OCI-LY7 (cell line): ENCODE measurements around the gene TEAD2. TPM values are rescaled to one million over a fixed set of nuclear protein-coding genes. Genes with fewer than 3 reads are reported as not detected.
A peak's percentile ranks its signal among the peaks of the same experiment; 100 is the strongest.

Source experiments
- BruUV-seq: library from RNA; stranded (reverse); fragments of 400-500 nt; replicated peaks from 2 replicates; lab custom pipeline; 2021; lab: Mats Ljungman, UMichigan
- CTCF ChIA-PET: fragments of 300-600 bp; sonication (Branson Sonifier 250); formaldehyde crosslinking; loops from one replicate; lab custom pipeline; 2022; ENCODE audit warnings: antibody characterized with exemption; ENCODE audit not compliant: unreplicated experiment; lab: Charles Lee
- POLR2A ChIA-PET: fragments of 300-600 bp; sonication (Branson Sonifier 250); formaldehyde crosslinking; loops from one replicate; lab custom pipeline; 2022; ENCODE audit warnings: antibody characterized with exemption; lab: Charles Lee
- DNase-seq: peaks from one replicate; pipeline ENCODE4 v3.0.0-alpha.2; 2015; ENCODE audit warnings: low spot score
- H2AFZ ChIP-seq: fragments of 200-600 bp; sonication (generic), shearing (Covaris generic); 2 replicates; pipeline ENCODE4 v1.6.1; 2014; ENCODE audit warnings: mild to moderate bottlenecking, antibody characterized with exemption, low read length, moderate library complexity
- H3K27ac ChIP-seq: fragments of 200-600 bp; sonication (generic); 2 replicates; pipeline ENCODE4 v1.5.1; 2014; ENCODE audit warnings: mixed run types, low read depth, mild to moderate bottlenecking, moderate library complexity, low read length, inconsistent platforms; ENCODE audit not compliant: poor library complexity, severe bottlenecking
- H3K36me3 ChIP-seq: fragments of 200-600 bp; sonication (generic); 2 replicates; pipeline ENCODE4 v1.6.1; 2014; ENCODE audit warnings: mild to moderate bottlenecking, antibody characterized with exemption, low read length, moderate library complexity, mixed read lengths; ENCODE audit not compliant: insufficient read depth
- H3K4me1 ChIP-seq: fragments of 200-600 bp; sonication (generic); 2 replicates; pipeline ENCODE4 v1.5.1; 2014; ENCODE audit warnings: mild to moderate bottlenecking, low read length; ENCODE audit not compliant: insufficient read depth, poor library complexity, severe bottlenecking
- H3K4me2 ChIP-seq: fragments of 200-600 bp; sonication (generic); 2 replicates; pipeline ENCODE4 v1.6.1; 2014; ENCODE audit warnings: mild to moderate bottlenecking, low read length
- H3K4me3 ChIP-seq: fragments of 200-600 bp; sonication (generic); 2 replicates; pipeline ENCODE4 v1.5.1; 2014; ENCODE audit warnings: mild to moderate bottlenecking, low read depth, low read length; ENCODE audit not compliant: poor library complexity, severe bottlenecking
- H3K79me2 ChIP-seq: fragments of 200-600 bp; sonication (generic); 2 replicates; pipeline ENCODE4 v1.6.1; 2016; ENCODE audit warnings: low read depth, mild to moderate bottlenecking, low read length, moderate library complexity, mixed read lengths; ENCODE audit not compliant: insufficient read depth
- H3K9me2 ChIP-seq: fragments of 200-600 bp; sonication (generic); 2 replicates; pipeline ENCODE4 v1.6.1; 2016; ENCODE audit warnings: mild to moderate bottlenecking, low read length, mixed read lengths; ENCODE audit not compliant: insufficient read depth
- H3K9me3 ChIP-seq: fragments of 200-600 bp; sonication (generic); 2 replicates; pipeline ENCODE4 v1.6.1; 2014; ENCODE audit warnings: mild to moderate bottlenecking, mixed run types, low read length, mixed read lengths
- H4K20me1 ChIP-seq: fragments of 200-600 bp; sonication (generic); 2 replicates; pipeline ENCODE4 v1.6.1; 2014; ENCODE audit warnings: mild to moderate bottlenecking, antibody characterized with exemption, low read length, moderate library complexity, mixed read lengths; ENCODE audit not compliant: insufficient read depth
- CTCF ChIP-seq: fragments of 200-600 bp; sonication (generic); conservative IDR thresholded peaks from 2 replicates; pipeline ENCODE4 v1.5.1; 2014; ENCODE audit warnings: mild to moderate bottlenecking, antibody characterized with exemption, low read length, moderate library complexity, mixed read lengths
- EZH2phosphoT487 ChIP-seq: fragments of 200-600 bp; sonication (generic); IDR thresholded peaks from 2 replicates; pipeline ENCODE4 v1.6.1; 2018; ENCODE audit warnings: low read depth, borderline replicate concordance, mild to moderate bottlenecking, mixed run types, antibody characterized with exemption, low read length, moderate library complexity, mixed read lengths
- intact Hi-C: fragments of 100-400 bp; cut with micrococcal nuclease; formaldehyde crosslinking; loops from one replicate; pipeline ENCODE4 v1.10.0; 2022; ENCODE audit not compliant: unreplicated experiment
- total RNA-seq, 2 experiments: library from RNA; depleted of rRNA in 1 of 2; stranded (reverse); fragments of >200 nt in 1 of 2; shearing (Covaris generic) in 1 of 2; gene quantifications; 2 replicates each; pipeline ENCODE4 v1.2.3, GENCODE V29; 2014 to 2022

The TEAD2 gene
- total RNA-seq, 2 experiments from 2014 or later: 4.9 to 5.3 TPM

GRCh38 chr19:49390929-49391359 lies 28.7 kb upstream of the TEAD2 start:
- H3K79me2 ChIP-seq: no peaks in the 10 kb centered on the region
- peak overlapping the region; percentile 78 for H3K4me2 ChIP-seq
- no peaks in the 10 kb centered on the region for H3K36me3 ChIP-seq
- no peaks in the 10 kb centered on the region; the same call in 1 of the 2 replicates for H3K9me3 ChIP-seq
- CTCF ChIA-PET: interaction anchor here (1.0 to 1.5 kb wide), 5 partner anchors 19 to 79 kb away, joined by 3 to 5 read pairs (median 3); no protein-coding TSS in a partner anchor
- intact Hi-C loops: loop anchor here (2.0 kb wide), 2 partner anchors 50 to 124 kb away; no protein-coding TSS in a partner anchor
- peak overlapping the region; percentile 92 for H3K27ac ChIP-seq
- DNase-seq: peak; percentile 93
- BruUV-seq: no TSS peak
- H3K9me2 ChIP-seq: no peaks in the 10 kb centered on the region
- H3K4me1 ChIP-seq: peaks cover 88% of the 10 kb centered on the region
- TF ChIP-seq CTCF: no peak
- H2AFZ ChIP-seq: peak overlapping the region; percentile 41; the same call in 1 of the 2 replicates
- POLR2A ChIA-PET: interaction anchor here (0.7 to 1.3 kb wide), 8 partner anchors 12 to 59 kb away, joined by 3 to 5 read pairs (median 3); partner anchors contain the start of gene CD37
- H3K4me3 ChIP-seq: peak overlapping the region; percentile 47
- no peaks in the 10 kb centered on the region for H4K20me1 ChIP-seq

- TF ChIP-seq CTCF: no peak
- no peak for TF ChIP-seq EZH2phosphoT487
- no TSS peak for BruUV-seq
- Histone ChIP-seq H3K36me3 (no peaks in the 10 kb centered on the region), H3K79me2 (no peaks in the 10 kb centered on the region), H3K27ac (peak overlapping the region; percentile 92), H2AFZ (peak overlapping the region; percentile 41; the same call in 1 of the 2 replicates), H3K4me2 (peak overlapping the region; percentile 78), H3K4me1 (peaks cover 87% of the 10 kb centered on the region), H4K20me1 (no peaks in the 10 kb centered on the region), H3K9me3 (no peaks in the 10 kb centered on the region; the same call in 1 of the 2 replicates), H3K9me2 (no peaks in the 10 kb centered on the region), H3K4me3 (peak overlapping the region; percentile 47)
- peak; percentile 41 for DNase-seq
- intact Hi-C loops: loop anchor here (2.0 kb wide), 2 partner anchors 50 to 124 kb away; no protein-coding TSS in a partner anchor
- CTCF ChIA-PET: interaction anchor here (1.1 to 1.5 kb wide), 2 partner anchors 19 to 41 kb away, joined by 3 to 5 read pairs; no protein-coding TSS in a partner anchor
- POLR2A ChIA-PET: interaction anchor here (0.6 to 1.3 kb wide), 5 partner anchors 12 to 58 kb away, joined by 3 to 5 read pairs (median 3); no protein-coding TSS in a partner anchor
Measured at GRCh38 chr19:49390131-49390928, 28.1 kb upstream of the TEAD2 start.
